ENCODE results near the gene KLHDC7B. TPM values are rescaled to one million over a fixed set of nuclear protein-coding genes. Genes with fewer than 3 reads are reported as not detected.

The KLHDC7B gene
- total and polyA plus RNA-seq, 10 of the 15 experiments (the other 5 are each of a cell fraction or from before 2014, with no cell fraction given): 0.05 to 2.2 (median 0.93) TPM; not detected in 2

GRCh38 chr22:50522806-50523438 lies 22.8 kb upstream of the KLHDC7B start:
- ChIA-PET RAD21 (ENCODE audit: unreplicated experiment) (interaction anchor here (1.2 to 4.4 kb wide), 2 partner anchors 14 to 98 kb away, joined by 3 to 64 read pairs; partner anchors contain the start of genes LMF2 and NCAPH2), CTCF (interaction anchor here (1.5 kb wide), 1 partner anchor 14 kb away, joined by 4 read pairs; no protein-coding TSS in a partner anchor), SMC1A (ENCODE audit: uncharacterized antibody, unreplicated experiment) (interaction anchor here (1.2 kb wide), 1 partner anchor 14 kb away, joined by 3 read pairs; no protein-coding TSS in a partner anchor), POLR2A (interaction anchor here (4.9 kb wide), 1 partner anchor 13 kb away, joined by 84 read pairs; the partner anchor contains the start of genes LMF2 and NCAPH2)
- H3K4me1 ChIP-seq (ENCODE audit: control insufficient read depth, insufficient read depth, low read length): peaks cover 4% of the 10 kb centered on the region
- BruUV-seq (replicated peaks): no TSS peak
- peaks cover 5 to 39% of the 10 kb centered on the region in 2 experiments; a peak in 3 of 4 replicates for H3K36me3 ChIP-seq (ENCODE audit: control insufficient read depth in 2 of 2, insufficient read depth in 2 of 2, low read length in 1 of 2)
- FAIRE-seq (no peak), DNase-seq (ENCODE audit: low read depth, low spot score) (no peak), ATAC-seq (no peak)
- no peaks in the 10 kb centered on the region for H3K27me3 ChIP-seq (replicated peaks in 1 of 2; ENCODE audit: control insufficient read depth in 2 of 2, insufficient read depth in 2 of 2, low read length in 1 of 2)
- H3K9me3 ChIP-seq (replicated peaks; ENCODE audit: control insufficient read depth, insufficient read depth, low read length): no peaks in the 10 kb centered on the region
- no peaks in the 10 kb centered on the region for H4K20me1 ChIP-seq (ENCODE audit: control insufficient read depth, insufficient read depth)
- H3K4me2 ChIP-seq (ENCODE audit: control insufficient read depth, insufficient read depth): no peak overlapping the region
- peaks cover 29% of the 10 kb centered on the region for H3K79me2 ChIP-seq (ENCODE audit: control insufficient read depth, insufficient read depth, low read length)
- in situ Hi-C loops (cut with MboI) (no loop called here), intact Hi-C loops (cut with micrococcal nuclease; ENCODE audit: unreplicated experiment) (no loop called here)
- no peak overlapping the region for H3K27ac ChIP-seq (ENCODE audit: control insufficient read depth, insufficient read depth)
- no peak overlapping the region for H2AFZ ChIP-seq (ENCODE audit: control insufficient read depth, low read depth, low read length)
- no peak overlapping the region for H3K4me3 ChIP-seq
- 87% methylated on average over 22 of the region's 22 CpGs for WGBS (ENCODE audit: insufficient coverage, insufficient replicate concordance, low lambda C conversion rate, missing lambda C conversion rate)
- no peak for TF ChIP-seq CHD4 (IDR thresholded peaks at IDR 0.05)
- peak; percentile 48; the same call in 1 of the 2 replicates for TF ChIP-seq POLR2AphosphoS5 (IDR thresholded peaks at IDR 0.05; ENCODE audit: low read length)
- no peak overlapping the region for H3K9ac ChIP-seq (ENCODE audit: control insufficient read depth, insufficient read depth, low read length)

- BruUV-seq (replicated peaks): no TSS peak
- H3K4me1 ChIP-seq (ENCODE audit: control insufficient read depth, insufficient read depth, low read length): peaks cover 9% of the 10 kb centered on the region
- no peaks in the 10 kb centered on the region for H3K27me3 ChIP-seq (replicated peaks in 1 of 2; ENCODE audit: control insufficient read depth in 2 of 2, insufficient read depth in 2 of 2, low read length in 1 of 2)
- no peak overlapping the region for H2AFZ ChIP-seq (ENCODE audit: control insufficient read depth, low read depth, low read length)
- no peak for FAIRE-seq
- POLR2A ChIA-PET: interaction anchor here (4.9 kb wide), 1 partner anchor 14 kb away, joined by 84 read pairs; the partner anchor contains the start of genes LMF2 and NCAPH2
- H3K36me3 ChIP-seq (ENCODE audit: control insufficient read depth in 2 of 2, insufficient read depth in 2 of 2, low read length in 1 of 2): peaks cover 5 to 38% of the 10 kb centered on the region in 2 experiments; a peak in 3 of 4 replicates
- CTCF ChIA-PET: interaction anchor here (1.5 kb wide), 1 partner anchor 14 kb away, joined by 4 read pairs; no protein-coding TSS in a partner anchor
- no peaks in the 10 kb centered on the region for H4K20me1 ChIP-seq (ENCODE audit: control insufficient read depth, insufficient read depth)
- H3K4me2 ChIP-seq (ENCODE audit: control insufficient read depth, insufficient read depth): no peak overlapping the region
- H3K4me3 ChIP-seq: no peak overlapping the region
- RAD21 ChIA-PET (ENCODE audit: unreplicated experiment): interaction anchor here (4.4 kb wide), 1 partner anchor 15 kb away, joined by 64 read pairs; the partner anchor contains the start of genes LMF2 and NCAPH2
- no peak overlapping the region for H3K9ac ChIP-seq (ENCODE audit: control insufficient read depth, insufficient read depth, low read length)
- SMC1A ChIA-PET (ENCODE audit: uncharacterized antibody, unreplicated experiment): interaction anchor here (1.2 kb wide), 1 partner anchor 15 kb away, joined by 3 read pairs; no protein-coding TSS in a partner anchor
- intact Hi-C loops (cut with micrococcal nuclease; ENCODE audit: unreplicated experiment): no loop called here
- no peaks in the 10 kb centered on the region for H3K9me3 ChIP-seq (replicated peaks; ENCODE audit: control insufficient read depth, insufficient read depth, low read length)
- in situ Hi-C loops (cut with MboI): no loop called here
- TF ChIP-seq, protein P1, sequence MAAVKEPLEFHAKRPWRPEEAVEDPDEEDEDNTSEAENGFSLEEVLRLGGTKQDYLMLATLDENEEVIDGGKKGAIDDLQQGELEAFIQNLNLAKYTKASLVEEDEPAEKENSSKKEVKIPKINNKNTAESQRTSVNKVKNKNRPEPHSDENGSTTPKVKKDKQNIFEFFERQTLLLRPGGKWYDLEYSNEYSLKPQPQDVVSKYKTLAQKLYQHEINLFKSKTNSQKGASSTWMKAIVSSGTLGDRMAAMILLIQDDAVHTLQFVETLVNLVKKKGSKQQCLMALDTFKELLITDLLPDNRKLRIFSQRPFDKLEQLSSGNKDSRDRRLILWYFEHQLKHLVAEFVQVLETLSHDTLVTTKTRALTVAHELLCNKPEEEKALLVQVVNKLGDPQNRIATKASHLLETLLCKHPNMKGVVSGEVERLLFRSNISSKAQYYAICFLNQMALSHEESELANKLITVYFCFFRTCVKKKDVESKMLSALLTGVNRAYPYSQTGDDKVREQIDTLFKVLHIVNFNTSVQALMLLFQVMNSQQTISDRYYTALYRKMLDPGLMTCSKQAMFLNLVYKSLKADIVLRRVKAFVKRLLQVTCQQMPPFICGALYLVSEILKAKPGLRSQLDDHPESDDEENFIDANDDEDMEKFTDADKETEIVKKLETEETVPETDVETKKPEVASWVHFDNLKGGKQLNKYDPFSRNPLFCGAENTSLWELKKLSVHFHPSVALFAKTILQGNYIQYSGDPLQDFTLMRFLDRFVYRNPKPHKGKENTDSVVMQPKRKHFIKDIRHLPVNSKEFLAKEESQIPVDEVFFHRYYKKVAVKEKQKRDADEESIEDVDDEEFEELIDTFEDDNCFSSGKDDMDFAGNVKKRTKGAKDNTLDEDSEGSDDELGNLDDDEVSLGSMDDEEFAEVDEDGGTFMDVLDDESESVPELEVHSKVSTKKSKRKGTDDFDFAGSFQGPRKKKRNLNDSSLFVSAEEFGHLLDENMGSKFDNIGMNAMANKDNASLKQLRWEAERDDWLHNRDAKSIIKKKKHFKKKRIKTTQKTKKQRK (IDR thresholded peaks at IDR 0.05; ENCODE audit: low read depth, low read length): no peak
- TF ChIP-seq POLR2AphosphoS2 (IDR thresholded peaks at IDR 0.05; ENCODE audit: low read depth, low read length): peak; percentile 25; the same call in 1 of the 2 replicates
- peak; percentile 23 for TF ChIP-seq POLR2AphosphoS5 (IDR thresholded peaks at IDR 0.05; ENCODE audit: low read length)
- ATAC-seq: no peak
- 97% methylated on average over 16 of the region's 16 CpGs for WGBS (ENCODE audit: insufficient coverage, insufficient replicate concordance, low lambda C conversion rate, missing lambda C conversion rate)
- no peak for DNase-seq (ENCODE audit: low read depth, low spot score)
- no peak overlapping the region for H3K27ac ChIP-seq (ENCODE audit: control insufficient read depth, insufficient read depth)
- H3K79me2 ChIP-seq (ENCODE audit: control insufficient read depth, insufficient read depth, low read length): peaks cover 34% of the 10 kb centered on the region
These were observed 22.3 kb upstream of the KLHDC7B start for GRCh38 chr22:50523458-50523805.

All from GM12878 (cell line).